Measurements from ENCODE around the gene EFNB2. TPM values are rescaled to one million over a fixed set of nuclear protein-coding genes. Genes with fewer than 3 reads are reported as not detected.

Gene EFNB2
- polyA plus RNA-seq, 1 donor from 2014 or later: 53.1 TPM

DNA sequence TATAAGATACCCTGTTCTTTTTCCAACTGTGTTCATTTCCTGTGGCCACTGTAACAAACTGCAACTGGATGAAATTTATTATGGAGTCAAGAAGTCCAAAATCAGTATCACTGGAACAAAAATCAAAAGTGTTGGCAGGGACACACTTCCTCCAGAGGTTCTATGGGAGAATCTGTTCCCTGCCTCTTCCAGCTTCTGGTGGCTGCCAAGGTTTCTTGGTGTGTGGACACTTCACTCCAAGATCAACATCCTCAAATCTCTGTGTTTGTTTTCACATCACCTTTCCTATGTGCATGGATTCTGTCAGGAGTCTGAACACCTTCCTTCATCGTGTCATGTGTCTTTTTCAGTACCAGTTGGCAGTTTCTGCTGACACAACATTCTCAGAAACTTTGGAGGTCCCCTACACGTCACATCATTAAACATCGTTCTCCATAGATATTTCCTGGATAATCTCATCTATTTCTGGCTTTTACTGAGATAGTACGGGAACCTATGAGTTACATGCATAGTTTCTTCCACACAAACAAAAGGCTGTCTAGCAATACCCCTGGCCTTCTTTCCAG, 15.2 kb upstream of the EFNB2 start:
- H3F3A ChIP-seq (ENCODE audit: insufficient read depth, low read length, poor library complexity, severe bottlenecking): no peaks in the 10 kb centered on the region
- H3K4me3 ChIP-seq (ENCODE audit: low read length): no peak overlapping the region
- H3K79me2 ChIP-seq (replicated peaks; ENCODE audit: insufficient read depth, low read length): peaks cover 47% of the 10 kb centered on the region
- H4K20me1 ChIP-seq (ENCODE audit: insufficient read depth): no peaks in the 10 kb centered on the region
- no peaks in the 10 kb centered on the region for H3K27me3 ChIP-seq (ENCODE audit: insufficient read depth, low read depth, low read length)
- H3K36me3 ChIP-seq (ENCODE audit: insufficient read depth, low read length): no peaks in the 10 kb centered on the region
- no peak overlapping the region for H3K9ac ChIP-seq (ENCODE audit: low read length)
- no peaks in the 10 kb centered on the region for H3K9me3 ChIP-seq (ENCODE audit: low read length)
- no peak overlapping the region for H3K4me2 ChIP-seq (ENCODE audit: low read length)
- TF ChIP-seq EP300 (conservative IDR thresholded peaks at IDR 0.05; ENCODE audit: poor library complexity, severe bottlenecking): no peak
- TF ChIP-seq, protein P1, sequence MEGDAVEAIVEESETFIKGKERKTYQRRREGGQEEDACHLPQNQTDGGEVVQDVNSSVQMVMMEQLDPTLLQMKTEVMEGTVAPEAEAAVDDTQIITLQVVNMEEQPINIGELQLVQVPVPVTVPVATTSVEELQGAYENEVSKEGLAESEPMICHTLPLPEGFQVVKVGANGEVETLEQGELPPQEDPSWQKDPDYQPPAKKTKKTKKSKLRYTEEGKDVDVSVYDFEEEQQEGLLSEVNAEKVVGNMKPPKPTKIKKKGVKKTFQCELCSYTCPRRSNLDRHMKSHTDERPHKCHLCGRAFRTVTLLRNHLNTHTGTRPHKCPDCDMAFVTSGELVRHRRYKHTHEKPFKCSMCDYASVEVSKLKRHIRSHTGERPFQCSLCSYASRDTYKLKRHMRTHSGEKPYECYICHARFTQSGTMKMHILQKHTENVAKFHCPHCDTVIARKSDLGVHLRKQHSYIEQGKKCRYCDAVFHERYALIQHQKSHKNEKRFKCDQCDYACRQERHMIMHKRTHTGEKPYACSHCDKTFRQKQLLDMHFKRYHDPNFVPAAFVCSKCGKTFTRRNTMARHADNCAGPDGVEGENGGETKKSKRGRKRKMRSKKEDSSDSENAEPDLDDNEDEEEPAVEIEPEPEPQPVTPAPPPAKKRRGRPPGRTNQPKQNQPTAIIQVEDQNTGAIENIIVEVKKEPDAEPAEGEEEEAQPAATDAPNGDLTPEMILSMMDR (IDR thresholded peaks at IDR 0.05; ENCODE audit: poor library complexity, severe bottlenecking): no peak
- TF ChIP-seq MXI1 (conservative IDR thresholded peaks at IDR 0.05; ENCODE audit: poor library complexity, severe bottlenecking): no peak
- TF ChIP-seq RAD21 (conservative IDR thresholded peaks at IDR 0.05): no peak
- TF ChIP-seq TAF1 (IDR thresholded peaks at IDR 0.05; ENCODE audit: low read depth): no peak
- no peak for TF ChIP-seq SMC3 (conservative IDR thresholded peaks at IDR 0.05; ENCODE audit: poor library complexity)
- no peak for TF ChIP-seq POLR2AphosphoS5 (IDR thresholded peaks at IDR 0.05)
- TF ChIP-seq EZH2 (IDR thresholded peaks at IDR 0.05; ENCODE audit: borderline replicate concordance, insufficient read depth, low read length, poor library complexity, severe bottlenecking): no peak
- TF ChIP-seq, protein P2, sequence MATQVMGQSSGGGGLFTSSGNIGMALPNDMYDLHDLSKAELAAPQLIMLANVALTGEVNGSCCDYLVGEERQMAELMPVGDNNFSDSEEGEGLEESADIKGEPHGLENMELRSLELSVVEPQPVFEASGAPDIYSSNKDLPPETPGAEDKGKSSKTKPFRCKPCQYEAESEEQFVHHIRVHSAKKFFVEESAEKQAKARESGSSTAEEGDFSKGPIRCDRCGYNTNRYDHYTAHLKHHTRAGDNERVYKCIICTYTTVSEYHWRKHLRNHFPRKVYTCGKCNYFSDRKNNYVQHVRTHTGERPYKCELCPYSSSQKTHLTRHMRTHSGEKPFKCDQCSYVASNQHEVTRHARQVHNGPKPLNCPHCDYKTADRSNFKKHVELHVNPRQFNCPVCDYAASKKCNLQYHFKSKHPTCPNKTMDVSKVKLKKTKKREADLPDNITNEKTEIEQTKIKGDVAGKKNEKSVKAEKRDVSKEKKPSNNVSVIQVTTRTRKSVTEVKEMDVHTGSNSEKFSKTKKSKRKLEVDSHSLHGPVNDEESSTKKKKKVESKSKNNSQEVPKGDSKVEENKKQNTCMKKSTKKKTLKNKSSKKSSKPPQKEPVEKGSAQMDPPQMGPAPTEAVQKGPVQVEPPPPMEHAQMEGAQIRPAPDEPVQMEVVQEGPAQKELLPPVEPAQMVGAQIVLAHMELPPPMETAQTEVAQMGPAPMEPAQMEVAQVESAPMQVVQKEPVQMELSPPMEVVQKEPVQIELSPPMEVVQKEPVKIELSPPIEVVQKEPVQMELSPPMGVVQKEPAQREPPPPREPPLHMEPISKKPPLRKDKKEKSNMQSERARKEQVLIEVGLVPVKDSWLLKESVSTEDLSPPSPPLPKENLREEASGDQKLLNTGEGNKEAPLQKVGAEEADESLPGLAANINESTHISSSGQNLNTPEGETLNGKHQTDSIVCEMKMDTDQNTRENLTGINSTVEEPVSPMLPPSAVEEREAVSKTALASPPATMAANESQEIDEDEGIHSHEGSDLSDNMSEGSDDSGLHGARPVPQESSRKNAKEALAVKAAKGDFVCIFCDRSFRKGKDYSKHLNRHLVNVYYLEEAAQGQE (IDR thresholded peaks at IDR 0.05; ENCODE audit: borderline replicate concordance): no peak
- no peak overlapping the region for H2AFZ ChIP-seq (ENCODE audit: low read depth, low read length)
- H3K27ac ChIP-seq (ENCODE audit: low read length): no peak overlapping the region
- no peaks in the 10 kb centered on the region for H3K9me2 ChIP-seq (ENCODE audit: insufficient read depth, low read length)

DNA sequence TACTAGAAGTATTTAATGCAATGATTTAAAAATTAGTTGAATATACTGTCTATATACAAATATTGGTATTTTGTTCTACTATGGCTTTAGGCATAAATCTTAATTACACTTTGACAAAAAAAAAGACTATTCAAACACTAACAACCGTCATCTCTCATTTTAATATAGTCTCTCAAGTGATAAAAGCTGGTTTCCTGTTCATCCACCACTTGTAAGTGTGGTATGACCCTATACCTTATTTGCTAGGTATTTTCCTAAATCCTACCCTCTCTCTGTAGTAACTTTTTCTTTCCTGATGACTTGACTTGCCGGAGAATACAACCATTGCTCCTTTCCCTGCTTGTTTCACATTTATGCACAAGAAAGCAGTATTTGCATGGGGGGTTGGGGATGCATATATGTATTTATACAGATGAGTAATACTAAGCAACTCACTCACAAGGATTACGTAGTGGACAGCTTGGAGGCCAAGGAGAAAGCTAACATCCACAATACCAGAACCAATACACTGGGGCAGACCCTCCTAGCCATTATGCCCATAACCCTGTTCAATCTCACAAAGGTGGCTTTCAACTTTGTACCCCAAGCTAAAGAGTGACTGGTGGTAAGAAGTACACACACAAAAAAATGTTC, 12.7 kb upstream of the EFNB2 start:
- no peaks in the 10 kb centered on the region for H3K9me2 ChIP-seq (ENCODE audit: insufficient read depth, low read length)
- no peak overlapping the region for H3K4me2 ChIP-seq (ENCODE audit: low read length)
- no peaks in the 10 kb centered on the region for H4K20me1 ChIP-seq (ENCODE audit: insufficient read depth)
- H3F3A ChIP-seq (ENCODE audit: insufficient read depth, low read length, poor library complexity, severe bottlenecking): no peaks in the 10 kb centered on the region
- H3K4me3 ChIP-seq (ENCODE audit: low read length): no peak overlapping the region
- H3K27me3 ChIP-seq (ENCODE audit: insufficient read depth, low read depth, low read length): no peaks in the 10 kb centered on the region
- H3K9me3 ChIP-seq (ENCODE audit: low read length): no peaks in the 10 kb centered on the region
- no peak overlapping the region for H3K9ac ChIP-seq (ENCODE audit: low read length)
- H2AFZ ChIP-seq (ENCODE audit: low read depth, low read length): no peak overlapping the region
- no peak for TF ChIP-seq EZH2 (IDR thresholded peaks at IDR 0.05; ENCODE audit: borderline replicate concordance, insufficient read depth, low read length, poor library complexity, severe bottlenecking)
- no peak for TF ChIP-seq SMC3 (conservative IDR thresholded peaks at IDR 0.05; ENCODE audit: poor library complexity)
- TF ChIP-seq, protein P1 (IDR thresholded peaks at IDR 0.05; ENCODE audit: poor library complexity, severe bottlenecking): no peak
- no peak for TF ChIP-seq TAF1 (IDR thresholded peaks at IDR 0.05; ENCODE audit: low read depth)
- TF ChIP-seq, protein P2 (IDR thresholded peaks at IDR 0.05; ENCODE audit: borderline replicate concordance): no peak
- TF ChIP-seq RAD21 (conservative IDR thresholded peaks at IDR 0.05): no peak
- no peak for TF ChIP-seq MXI1 (conservative IDR thresholded peaks at IDR 0.05; ENCODE audit: poor library complexity, severe bottlenecking)
- no peak for TF ChIP-seq POLR2AphosphoS5 (IDR thresholded peaks at IDR 0.05)
- no peak for TF ChIP-seq EP300 (conservative IDR thresholded peaks at IDR 0.05; ENCODE audit: poor library complexity, severe bottlenecking)
- H3K27ac ChIP-seq (ENCODE audit: low read length): no peak overlapping the region
- H3K36me3 ChIP-seq (ENCODE audit: insufficient read depth, low read length): peaks cover 4% of the 10 kb centered on the region
- H3K79me2 ChIP-seq (replicated peaks; ENCODE audit: insufficient read depth, low read length): peaks cover 44% of the 10 kb centered on the region

All from neural cell (in vitro differentiated cells).